HG03060 (cell line): Measurements from ENCODE around the gene ATP5ME.
"Not testable (repeated sequence)": the region's sequence is repeated elsewhere in the genome, so short reads cannot be mapped to it uniquely, and the experiment has no call there.

Experiments used
- ATAC-seq: cut with Tn5 transposase; IDR thresholded peaks from one replicate; pipeline ENCODE4 v1.9.1; 2021; ENCODE audit warnings: low read depth, moderate number of reproducible peaks; ENCODE audit not compliant: unreplicated experiment

Gene ATP5ME

DNA sequence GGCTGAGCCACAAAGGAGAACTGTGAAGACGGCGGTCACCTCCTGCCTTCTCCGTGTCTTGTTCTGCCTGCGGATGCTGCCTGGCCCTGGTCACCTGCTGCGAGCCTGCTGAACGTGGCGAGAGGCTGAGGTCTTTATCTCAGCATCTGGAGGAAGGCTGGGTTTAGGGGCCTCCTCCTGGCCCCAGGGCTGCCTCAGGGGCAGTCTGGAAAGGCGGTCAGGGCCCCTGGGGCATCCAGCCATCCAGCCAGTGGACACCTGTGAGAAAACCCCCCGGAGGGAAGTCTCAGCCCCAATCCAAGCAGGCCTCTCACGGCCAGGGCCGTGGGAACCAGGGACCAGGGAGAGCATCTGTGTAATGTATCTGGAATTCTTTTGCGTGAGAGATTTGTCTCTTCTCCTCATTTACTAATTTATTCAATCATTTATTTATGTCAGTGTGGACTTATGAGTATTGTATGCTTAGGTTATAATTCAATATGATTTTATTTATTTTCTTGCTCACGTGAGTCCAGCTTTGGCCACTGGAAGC is 37.4 kb downstream of the ATP5ME start:
- ATAC-seq = no peak

DNA sequence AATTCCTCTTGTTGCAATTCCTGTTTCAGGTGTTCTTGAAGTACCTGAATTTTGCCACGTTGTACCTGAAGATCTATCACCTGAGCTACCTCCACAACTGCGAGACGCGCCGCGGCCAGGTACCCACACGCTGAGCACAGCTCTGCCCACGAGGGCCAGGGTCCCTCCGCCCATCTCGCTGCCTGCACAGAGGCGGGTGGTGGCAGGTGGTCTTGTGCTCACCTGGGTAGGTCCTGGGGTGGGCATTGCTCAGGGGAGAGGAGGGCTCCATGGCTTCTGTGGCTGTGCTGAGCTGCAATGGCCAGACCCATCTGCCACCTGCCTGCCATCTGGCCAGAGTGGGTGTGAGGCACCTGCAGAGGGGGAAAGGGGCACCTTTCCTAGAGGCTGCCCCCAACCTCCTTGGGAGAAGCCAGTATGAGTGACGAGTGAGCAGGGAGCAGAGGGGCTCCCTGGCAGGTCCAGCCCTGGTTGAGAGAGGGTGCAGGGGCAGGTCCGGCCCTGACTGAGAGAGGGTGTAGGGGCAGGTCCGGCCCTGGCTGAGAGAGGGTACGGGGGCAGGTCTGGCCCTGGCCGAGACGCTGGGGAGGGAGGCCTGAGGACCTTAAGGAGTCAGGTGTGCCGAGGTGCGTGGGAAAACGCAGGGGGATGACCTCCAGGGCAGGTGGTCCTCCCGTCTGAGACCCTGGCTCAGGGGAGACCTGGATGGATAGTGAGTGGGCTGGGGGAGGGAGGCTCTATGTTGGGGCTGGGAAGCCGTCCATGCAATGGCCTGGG is 38.0 kb downstream of the ATP5ME start:
- no peak for ATAC-seq

DNA sequence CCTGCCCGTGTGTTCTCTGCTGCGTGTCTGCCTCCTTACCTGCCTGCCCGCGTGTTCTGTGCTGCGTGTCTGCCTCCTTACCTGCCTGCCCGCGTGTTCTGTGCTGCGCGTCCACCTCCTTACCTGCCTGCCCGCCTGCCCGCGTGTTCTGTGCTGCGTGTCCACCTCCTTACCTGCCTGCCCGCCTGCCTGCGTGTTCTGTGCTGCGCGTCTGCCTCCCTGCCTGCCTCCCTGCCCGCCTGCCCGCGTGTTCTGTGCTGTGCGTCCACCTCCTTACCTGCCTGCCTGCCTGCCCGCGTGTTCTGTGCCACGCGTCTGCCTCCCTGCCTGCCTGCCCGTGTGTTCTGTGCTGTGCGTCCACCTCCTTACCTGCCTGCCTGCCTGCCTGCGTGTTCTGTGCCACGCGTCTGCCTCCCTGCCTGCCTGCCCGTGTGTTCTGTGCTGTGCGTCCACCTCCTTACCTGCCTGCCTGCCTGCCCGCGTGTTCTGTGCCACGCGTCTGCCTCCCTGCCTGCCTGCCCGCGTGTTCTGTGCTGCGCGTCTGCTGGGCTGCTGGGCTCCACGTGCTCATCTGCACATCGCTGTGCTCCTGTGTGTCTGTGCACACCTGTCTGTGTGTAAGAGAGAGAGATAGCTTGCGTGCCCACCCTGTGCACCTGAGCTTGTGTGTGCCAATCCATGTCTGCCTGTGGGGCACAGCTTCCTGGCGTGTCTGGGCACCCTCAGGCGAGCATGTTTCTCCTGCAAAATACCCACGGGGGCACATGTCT is 38.8 kb downstream of the ATP5ME start:
- ATAC-seq = not testable (repeated sequence)

DNA sequence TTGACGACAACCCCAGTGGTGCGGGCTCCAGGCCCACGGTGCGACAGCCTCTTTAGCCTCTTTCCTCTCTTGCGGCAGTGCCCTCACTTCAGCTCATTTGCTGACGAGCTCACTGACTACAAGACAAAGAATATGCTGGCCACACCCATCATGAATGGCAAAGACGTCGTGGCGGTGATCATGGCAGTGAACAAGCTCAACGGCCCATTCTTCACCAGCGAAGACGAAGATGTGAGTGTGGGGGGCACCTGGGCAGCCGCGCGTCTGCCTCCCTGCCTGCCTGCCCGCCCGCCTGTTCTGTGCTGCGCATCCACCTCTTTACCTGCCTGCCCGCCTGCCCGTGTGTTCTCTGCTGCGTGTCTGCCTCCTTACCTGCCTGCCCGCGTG is 39.5 kb downstream of the ATP5ME start:
- no peak for ATAC-seq

DNA sequence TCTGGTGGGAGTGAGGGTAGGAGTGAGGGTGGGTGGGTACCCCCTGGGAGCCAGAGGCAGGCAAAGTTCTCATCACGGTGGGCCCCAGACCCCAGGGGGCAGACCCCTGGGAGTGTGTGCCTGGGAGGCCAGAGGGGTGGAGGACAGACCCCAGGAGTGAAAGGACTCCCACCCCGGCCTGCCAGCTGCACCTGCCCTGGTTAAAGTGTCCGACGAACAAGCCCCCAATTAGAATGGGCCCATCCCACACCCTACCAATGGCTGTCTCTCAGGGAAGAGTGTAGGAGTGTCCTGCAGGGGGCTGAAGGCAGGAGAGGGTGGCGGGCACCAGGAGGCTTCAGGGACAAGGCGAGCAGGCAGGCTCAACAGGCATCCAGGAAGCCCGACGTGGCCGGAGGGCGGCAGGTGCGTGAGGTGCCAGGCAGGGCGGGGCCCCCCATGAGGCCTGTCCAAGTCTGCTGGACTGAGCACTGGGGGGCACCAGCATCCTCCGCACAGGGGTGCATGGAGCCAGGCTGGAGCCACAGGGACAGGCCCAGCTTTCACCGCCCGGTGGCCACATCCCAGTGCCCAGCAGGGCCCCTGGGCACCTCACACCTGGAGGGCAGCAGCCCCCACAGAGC is 40.0 kb downstream of the ATP5ME start:
- no peak for ATAC-seq

DNA sequence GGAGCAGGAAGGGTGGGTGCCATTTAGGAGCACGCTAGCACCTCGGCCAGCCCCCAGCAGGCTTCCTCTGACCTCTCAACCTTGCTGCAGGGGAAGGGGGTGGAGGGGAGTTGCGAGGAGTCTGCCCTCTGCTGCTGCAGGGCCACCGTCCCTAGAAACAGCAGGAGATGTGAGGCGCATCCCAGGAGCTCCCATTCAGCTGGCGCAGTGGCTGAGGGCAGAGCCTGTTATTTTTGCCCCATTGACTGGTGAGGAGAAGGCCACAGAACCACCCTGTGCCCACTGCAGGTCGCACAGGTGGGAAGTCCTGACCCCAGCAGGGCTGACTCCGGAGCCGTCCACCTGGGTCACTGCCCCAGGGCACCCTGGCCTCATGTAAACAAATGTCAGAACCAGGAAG is 40.7 kb downstream of the ATP5ME start:
- ATAC-seq = no peak

DNA sequence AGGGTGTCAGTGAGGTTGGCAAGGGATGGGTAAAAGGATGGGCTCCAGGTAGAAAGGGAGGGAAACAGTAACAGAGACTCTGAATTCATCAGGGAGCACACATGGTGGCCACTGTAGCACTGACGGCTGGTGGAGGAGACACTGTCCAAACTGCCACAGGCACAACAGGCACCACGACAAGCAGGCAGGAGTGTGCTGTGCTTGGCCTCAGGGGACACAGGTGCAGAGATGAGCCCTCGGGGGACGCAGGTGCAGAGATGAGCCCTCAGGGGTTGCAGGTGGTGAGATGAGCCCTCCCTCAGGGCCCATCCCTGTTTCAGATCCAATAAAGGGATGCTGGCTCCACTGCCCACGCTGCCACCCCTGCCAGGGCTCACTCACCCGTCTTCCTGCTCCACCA is 41.1 kb downstream of the ATP5ME start:
- no peak for ATAC-seq

DNA sequence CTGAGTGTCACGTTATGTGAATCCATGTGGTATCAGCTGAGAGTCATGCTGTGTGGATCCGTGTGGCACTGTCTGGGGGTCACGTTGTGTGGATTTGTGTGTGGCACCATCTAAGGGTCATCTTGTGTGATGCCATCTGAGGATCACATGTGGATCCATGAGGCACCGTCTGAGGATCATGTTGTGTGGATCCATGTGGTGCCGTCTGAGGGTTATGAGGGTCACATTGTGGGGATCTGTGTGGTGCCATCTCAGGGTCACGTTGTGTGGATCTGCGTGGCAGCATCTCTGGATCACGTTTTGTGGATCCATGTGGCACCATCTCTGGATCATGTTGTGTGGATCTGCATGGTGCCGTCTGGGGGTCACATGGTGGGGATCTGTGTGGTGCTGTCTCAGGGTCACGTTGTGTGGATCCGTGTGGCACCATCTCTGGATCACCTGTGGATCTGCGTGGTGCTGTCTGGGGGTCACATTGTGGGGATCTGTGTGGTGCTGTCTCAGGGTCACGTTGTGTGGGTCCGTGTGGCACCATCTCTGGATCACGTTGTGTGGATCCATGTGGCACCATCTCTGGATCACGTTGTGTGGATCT is 41.8 kb downstream of the ATP5ME start:
- ATAC-seq = no peak

DNA sequence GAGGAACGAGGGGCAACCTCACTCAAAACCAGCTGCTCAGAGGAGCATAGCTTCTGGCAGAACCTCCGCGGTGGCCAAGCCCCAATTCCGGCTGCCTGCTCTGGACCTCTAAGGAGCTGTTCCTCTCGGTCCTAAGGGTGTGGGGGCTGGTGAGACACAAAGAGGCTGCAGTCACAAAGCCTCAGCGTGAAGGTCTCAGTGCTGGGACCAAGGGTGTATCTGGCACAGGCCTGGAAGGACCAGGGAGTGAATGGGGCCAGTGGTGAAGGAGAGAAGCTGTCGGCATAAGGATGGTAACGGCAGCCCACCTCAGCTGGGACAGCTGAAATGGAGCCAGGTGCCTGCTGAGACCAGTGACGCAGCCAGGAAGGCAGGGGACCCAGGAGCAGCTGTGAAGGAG is 43.4 kb downstream of the ATP5ME start:
- no peak for ATAC-seq

DNA sequence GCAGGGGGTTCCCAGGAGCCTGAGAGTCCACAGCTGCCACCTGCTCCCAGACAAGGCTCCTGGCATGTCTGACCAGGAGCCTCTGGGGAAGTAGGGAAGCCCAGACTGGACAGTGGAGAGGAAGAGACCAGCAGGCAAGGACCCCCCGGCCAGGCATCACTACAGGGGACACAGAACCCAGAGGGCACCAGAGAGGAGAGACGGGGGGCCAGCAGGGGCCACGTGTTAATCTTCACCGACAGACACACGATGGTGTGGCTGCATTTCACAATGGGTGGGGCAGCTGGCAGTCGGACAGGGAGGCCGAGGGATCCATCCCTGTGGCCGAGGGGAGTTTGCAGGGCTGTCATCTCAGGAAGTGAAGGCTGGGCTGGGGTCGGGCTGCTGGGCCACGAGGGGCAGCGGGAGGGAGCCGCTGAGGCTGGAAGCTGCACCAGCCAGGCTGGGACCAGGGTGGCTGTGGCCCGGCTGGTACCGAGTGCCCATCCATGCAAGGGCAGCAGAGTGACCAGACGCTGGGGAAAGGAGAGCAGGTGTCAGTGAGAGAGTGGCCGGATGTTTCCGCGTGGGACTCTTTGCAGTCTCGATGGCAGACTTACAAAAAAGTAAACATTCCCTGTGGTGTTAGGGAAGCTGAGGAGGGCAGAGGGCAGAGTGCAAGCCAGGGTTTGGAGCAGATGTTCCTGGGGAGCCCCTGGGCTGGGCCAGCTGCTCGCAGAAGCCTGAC is 44.0 kb downstream of the ATP5ME start:
- ATAC-seq = no peak

DNA sequence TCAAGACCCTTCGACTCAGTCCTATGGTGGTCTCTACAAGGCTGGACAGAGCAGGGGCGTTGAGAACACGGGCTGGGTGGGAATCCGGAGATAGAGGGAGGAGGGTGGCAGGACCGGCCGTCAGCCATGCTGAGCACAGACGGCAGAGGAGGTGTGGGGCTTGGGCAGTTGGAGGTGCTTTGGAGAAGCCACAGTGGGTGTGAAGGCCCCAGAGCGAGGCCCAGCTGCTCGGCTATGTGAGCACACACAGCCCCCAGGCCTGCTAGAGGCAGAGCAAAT is 44.5 kb downstream of the ATP5ME start:
- ATAC-seq = no peak

DNA sequence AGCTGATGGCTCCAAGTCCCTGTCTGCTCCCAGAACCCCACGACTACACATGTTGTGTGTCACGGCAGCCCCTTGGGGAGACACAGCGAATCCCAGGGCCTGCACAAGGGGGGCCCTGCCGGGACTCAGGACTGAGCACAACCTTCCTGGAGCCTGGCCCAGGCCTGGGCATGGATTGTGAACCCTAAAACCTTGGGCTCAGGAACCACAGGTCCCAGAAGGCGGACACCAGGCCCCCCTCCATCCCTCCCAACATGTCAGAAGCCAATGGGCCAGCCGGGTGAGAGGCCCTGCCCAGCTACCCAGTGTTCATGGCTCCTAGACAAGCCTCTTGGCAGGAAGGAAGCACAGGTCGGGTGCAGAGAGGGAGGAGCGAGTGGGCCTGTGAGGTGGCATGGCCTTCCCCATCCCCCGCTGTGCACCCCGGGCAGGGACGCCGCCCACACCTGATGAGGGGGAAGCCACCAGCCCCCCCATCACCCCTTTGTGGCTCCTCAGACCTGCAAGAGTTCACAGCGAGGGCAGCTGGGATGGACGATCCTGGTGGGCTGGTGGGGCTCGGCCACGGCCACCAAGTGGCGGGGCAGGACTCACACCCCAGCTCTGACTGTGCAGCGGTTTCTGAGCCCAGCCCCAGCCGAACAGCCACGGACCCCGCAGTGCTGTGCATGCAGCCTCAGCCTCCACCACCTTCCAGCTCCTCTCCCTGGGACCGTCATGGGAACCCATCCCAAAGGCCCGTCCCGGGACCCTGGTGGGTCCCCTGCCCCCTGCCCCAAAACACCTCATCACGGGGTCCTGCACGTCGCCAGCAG is 45.0 kb downstream of the ATP5ME start:
- ATAC-seq = no peak

DNA sequence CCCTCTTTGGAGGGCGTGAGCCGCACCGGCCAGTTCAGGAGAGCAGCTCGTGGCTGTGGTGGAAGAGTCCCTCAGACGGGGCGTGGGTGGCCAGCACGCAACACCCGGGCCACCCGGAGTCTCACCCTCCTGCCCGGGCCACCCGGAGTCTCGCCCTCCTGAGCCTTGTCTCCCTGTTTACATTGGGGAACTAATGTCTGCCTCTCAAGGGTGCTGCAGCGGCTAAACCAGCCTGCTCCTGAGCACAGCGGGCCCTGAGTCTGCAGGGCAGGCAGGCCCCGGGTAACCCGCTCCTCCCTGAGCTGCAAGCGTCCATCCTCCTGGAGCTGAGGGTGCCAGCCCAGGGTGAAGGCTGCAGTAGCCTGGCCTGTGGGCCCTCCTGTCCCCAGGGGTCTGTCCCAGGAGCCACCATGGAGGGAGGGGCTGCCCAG is 45.8 kb downstream of the ATP5ME start:
- ATAC-seq = no peak

DNA sequence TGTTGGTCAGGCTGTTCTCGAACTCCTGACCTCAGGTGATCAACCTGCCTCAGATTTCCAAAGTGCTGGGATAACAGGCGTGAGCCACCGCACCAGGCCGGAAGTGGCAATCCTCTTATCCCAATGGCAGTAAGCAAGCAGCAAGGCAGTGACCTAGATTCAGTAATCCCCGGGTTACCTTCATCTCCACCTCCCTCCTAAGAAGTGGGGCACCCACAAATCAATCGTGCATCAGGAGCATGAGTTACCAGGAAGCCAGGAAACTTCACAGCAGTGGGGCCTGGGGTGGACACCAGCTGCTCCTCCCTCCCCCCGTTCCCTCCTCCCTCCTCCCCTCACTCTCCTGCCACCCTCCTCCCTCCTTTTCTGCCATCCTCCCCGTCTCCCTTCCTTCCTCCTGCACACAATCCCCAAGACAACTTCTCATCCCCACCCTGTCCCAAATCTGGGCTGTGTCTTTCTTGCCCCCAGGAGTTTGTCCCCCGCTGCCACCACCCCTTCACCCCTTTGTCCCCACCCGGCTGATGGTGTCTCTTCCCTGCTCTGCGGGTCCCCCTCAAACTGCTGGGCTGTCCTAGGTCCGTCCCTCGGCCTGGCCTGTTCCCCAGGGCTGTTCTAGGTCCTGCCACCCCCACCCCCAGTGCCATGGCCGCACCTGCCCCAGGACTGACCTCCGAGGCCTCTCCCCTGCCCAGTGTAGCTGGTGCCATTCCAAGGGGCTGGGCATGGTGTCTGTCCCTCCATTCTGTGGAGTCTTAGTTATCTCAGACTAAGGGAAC is 46.5 kb downstream of the ATP5ME start:
- no peak for ATAC-seq

DNA sequence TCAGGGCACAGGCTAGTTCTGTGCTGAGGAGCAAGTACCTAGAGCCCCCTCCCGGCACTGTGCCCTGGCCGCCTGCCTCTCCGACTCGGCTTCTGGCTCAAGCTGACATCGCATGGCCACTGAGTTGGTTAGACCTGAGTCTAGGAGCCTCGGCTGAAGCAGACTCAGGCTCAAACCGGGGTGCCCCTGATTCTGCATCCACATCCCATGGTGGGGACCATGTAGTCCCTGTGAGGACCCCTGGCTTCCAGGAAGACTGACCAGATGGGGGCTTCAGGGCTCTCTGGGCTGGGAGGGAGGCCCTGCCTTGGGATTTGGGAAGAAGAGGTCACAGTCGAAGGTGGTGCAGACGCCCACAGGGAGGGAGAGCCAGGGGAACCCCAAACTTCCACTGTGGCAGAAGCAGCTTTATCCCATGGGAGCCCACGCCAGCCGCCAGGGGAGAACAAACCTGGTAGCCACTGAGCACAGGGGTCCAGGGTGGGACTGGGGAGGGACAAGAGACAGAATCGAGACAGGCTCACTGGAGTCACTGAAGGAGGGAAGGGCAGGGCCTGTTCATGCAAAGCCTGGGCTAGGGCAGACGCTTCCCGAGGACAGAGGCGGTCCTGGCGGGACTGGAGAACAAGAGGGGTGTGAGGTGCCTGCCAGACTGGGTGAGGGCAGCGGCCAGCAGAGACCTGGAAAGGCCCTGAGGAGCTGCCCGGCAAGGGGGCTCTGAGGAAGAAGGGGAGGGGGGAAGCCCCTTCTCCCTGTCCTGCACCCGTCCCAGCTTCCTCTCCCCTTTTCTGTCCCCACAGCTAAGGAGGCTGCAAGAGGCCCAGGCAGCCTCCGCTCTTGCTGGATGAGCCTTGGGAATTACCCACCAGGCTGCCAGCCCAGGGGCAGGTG is 47.6 kb downstream of the ATP5ME start:
- ATAC-seq = no peak

DNA sequence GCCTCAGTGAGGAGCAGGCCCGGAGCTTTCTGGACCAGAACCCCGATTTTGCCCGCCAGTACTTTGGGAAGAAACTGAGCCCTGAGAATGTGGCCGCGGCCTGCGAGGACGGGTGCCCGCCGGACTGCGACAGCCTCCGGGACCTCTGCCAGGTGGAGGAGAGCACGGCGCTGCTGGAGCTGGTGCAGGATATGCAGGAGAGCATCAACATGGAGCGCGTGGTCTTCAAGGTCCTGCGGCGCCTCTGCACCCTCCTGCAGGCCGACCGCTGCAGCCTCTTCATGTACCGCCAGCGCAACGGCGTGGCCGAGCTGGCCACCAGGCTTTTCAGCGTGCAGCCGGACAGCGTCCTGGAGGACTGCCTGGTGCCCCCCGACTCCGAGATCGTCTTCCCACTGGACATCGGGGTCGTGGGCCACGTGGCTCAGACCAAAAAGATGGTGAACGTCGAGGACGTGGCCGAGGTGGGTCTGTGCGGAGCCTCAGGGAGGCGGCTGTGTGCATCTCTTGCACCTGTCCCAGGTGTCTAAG is 48.4 kb downstream of the ATP5ME start:
- ATAC-seq = no peak

DNA sequence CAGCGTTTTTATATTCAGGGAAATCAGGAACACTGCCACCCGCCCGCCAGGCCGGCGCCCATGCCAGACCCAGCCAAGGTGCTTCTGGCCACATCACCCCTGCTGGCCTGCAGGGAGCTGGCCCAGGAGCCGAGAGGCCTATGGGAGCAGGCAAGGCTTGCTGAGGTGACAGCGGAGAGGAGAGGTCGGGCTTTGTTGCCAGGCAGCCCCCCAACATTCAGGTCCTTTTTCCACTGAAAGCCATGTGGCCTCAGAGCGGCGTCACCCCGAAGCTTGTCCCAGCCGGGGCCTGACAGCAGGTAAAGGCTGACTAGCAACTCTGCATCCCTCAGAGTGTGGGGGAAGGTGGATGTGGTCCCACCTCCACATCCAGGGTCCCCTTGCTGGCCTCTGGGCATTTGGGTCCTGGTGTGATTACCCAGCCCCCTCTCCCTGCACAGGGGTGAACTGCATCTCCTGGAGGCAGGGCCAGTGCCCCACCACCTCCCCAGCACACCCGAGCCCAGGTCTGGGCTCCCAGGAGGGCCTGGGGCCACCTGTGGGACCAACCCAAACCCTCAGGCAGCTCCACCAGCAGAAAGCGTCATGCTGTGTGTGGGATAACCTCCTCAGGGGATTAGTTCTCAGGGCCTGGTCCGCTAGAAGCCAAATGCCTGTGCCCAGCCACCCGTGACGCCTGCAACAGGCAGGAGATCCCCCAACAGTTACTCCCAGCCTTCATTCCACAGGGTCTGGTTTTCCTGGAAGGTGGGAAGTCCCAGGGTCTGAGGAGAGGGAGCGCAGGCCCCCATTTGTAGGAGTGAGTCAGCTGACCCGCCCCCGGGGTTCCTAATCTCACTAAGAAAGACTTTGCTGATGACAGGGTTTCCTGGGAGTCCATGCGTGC is 49.1 kb downstream of the ATP5ME start, which contains the start of gene PDE6B:
Gene PDE6B (plus strand): TSS at position 869 of the 886 bp plus-strand sequence. CDS start 54 bp downstream, outside the sequence.
- no peak for ATAC-seq
